HCEC 1CT (cell line): ENCODE results near the gene NPAS2.

Experiments used
- DNase-seq: peaks from one replicate; pipeline ENCODE4 v3.0.0-alpha.2; 2017

Gene NPAS2

GRCh38 chr2:100997509-100998234 lies 177.7 kb downstream of the NPAS2 start:
- DNase-seq, result no peak

GRCh38 chr2:100998235-100998573 lies 178.3 kb downstream of the NPAS2 start:
- no peak for DNase-seq

- no peak for DNase-seq
These were observed 180.1 kb downstream of the NPAS2 start for GRCh38 chr2:100999995-101000394.

- peak; percentile 99 for DNase-seq
These were observed 182.0 kb downstream of the NPAS2 start, which contains the start of gene RPL31 for GRCh38 chr2:101001691-101002561. Gene RPL31, plus strand, starts transcription at chr2:101002289. Its CDS starts 413 bp downstream, at chr2:101002702.

- no peak for DNase-seq
These were observed 182.8 kb downstream of the NPAS2 start for GRCh38 chr2:101002562-101003277.

GRCh38 chr2:101003278-101003775 lies 183.4 kb downstream of the NPAS2 start:
- no peak for DNase-seq

- DNase-seq, result no peak
These were observed 184.8 kb downstream of the NPAS2 start for GRCh38 chr2:101004620-101005325.

- no peak for DNase-seq
These were observed 186.3 kb downstream of the NPAS2 start for GRCh38 chr2:101006065-101006715.

- DNase-seq, result no peak
These were observed 187.7 kb downstream of the NPAS2 start for GRCh38 chr2:101007415-101008345.

GRCh38 chr2:101011152-101011551 lies 191.2 kb downstream of the NPAS2 start:
- no peak for DNase-seq

GRCh38 chr2:101012054-101012705 lies 192.2 kb downstream of the NPAS2 start:
- no peak for DNase-seq

- DNase-seq, result peak; percentile 21
These were observed 192.8 kb downstream of the NPAS2 start for GRCh38 chr2:101012706-101013181.

- no peak for DNase-seq
These were observed 194.4 kb downstream of the NPAS2 start for GRCh38 chr2:101014264-101014857.

GRCh38 chr2:101017371-101017770 lies 197.4 kb downstream of the NPAS2 start:
- DNase-seq, result no peak

GRCh38 chr2:101018934-101019333 lies 199.0 kb downstream of the NPAS2 start:
- no peak for DNase-seq

- no peak for DNase-seq
These were observed 202.3 kb downstream of the NPAS2 start for GRCh38 chr2:101022221-101022620.

GRCh38 chr2:101023327-101024107 lies 203.6 kb downstream of the NPAS2 start:
- no peak for DNase-seq

GRCh38 chr2:101025561-101025960 lies 205.6 kb downstream of the NPAS2 start:
- DNase-seq, result no peak

GRCh38 chr2:101026253-101026701 lies 206.3 kb downstream of the NPAS2 start:
- DNase-seq, result no peak
